Body of pancreas (tissue), 4 donors: ENCODE measurements around the gene RDX.

Experiments
- POLR2A ChIP-seq, 3 donors: fragments of 450-650 bp; IDR thresholded peaks; one replicate each; pipeline ENCODE4 v1.6.1; 2016; ENCODE audit warnings: antibody characterized with exemption in 3 of 3, mild to moderate bottlenecking in 2 of 3
- TF ChIP-seq, protein P1 (sequence below), 7 experiments: fragments of 450-650 bp in 4 of 7; fragments of 200-600 bp in 3 of 7; sonication (generic) in 3 of 7; IDR thresholded peaks; one replicate each; pipeline ENCODE4 v1.5.1; 2016 to 2019; ENCODE audit warnings: antibody characterized with exemption in 7 of 7

DNA sequence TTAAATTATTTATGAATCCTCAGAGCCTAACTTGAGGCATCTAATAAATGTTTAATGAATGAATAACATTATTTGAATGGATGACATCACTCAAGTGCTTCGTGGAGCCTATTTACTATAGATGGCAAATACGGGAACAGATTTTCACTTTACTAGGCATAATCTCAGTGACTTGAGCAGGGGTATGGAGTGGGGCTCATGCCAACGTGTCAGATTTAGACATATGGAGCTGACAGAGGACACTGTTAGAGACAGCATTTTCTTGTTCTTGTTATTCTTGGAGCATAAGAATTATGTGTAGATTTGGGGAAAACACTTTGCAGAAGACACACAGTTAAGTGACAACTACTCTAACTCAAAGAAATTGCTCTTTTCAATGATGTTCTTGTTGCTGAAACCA is 78.5 kb downstream of the RDX start:
- TF ChIP-seq, protein P1, sequence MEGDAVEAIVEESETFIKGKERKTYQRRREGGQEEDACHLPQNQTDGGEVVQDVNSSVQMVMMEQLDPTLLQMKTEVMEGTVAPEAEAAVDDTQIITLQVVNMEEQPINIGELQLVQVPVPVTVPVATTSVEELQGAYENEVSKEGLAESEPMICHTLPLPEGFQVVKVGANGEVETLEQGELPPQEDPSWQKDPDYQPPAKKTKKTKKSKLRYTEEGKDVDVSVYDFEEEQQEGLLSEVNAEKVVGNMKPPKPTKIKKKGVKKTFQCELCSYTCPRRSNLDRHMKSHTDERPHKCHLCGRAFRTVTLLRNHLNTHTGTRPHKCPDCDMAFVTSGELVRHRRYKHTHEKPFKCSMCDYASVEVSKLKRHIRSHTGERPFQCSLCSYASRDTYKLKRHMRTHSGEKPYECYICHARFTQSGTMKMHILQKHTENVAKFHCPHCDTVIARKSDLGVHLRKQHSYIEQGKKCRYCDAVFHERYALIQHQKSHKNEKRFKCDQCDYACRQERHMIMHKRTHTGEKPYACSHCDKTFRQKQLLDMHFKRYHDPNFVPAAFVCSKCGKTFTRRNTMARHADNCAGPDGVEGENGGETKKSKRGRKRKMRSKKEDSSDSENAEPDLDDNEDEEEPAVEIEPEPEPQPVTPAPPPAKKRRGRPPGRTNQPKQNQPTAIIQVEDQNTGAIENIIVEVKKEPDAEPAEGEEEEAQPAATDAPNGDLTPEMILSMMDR (IDR thresholded peaks at IDR 0.05) = no peak
- TF ChIP-seq POLR2A (IDR thresholded peaks at IDR 0.05) = no peak
